Progenitor cell of endocrine pancreas (in vitro differentiated cells): ENCODE data around the gene CMTM2. TPM values are rescaled to one million over a fixed set of nuclear protein-coding genes. Genes with fewer than 3 reads are reported as not detected.

Source experiments
- DNase-seq: peaks from one replicate; pipeline ENCODE4 v3.0.0; 2021; ENCODE audit warnings: low spot score; ENCODE audit not compliant: unreplicated experiment
- H3K27ac Mint-ChIP-seq: 2 replicates; pipeline ENCODE4 v1.8.0; 2021; ENCODE audit warnings: mild to moderate bottlenecking, moderate library complexity, mixed read lengths
- H3K27me3 Mint-ChIP-seq: 2 replicates; pipeline ENCODE4 v1.8.0; 2021; ENCODE audit warnings: mixed read lengths
- H3K36me3 Mint-ChIP-seq: 2 replicates; pipeline ENCODE4 v1.8.0; 2022; ENCODE audit warnings: mixed read lengths; ENCODE audit not compliant: insufficient read depth
- H3K4me1 Mint-ChIP-seq: 2 replicates; pipeline ENCODE4 v1.8.0; 2021; ENCODE audit warnings: low read depth, mixed read lengths
- H3K4me3 Mint-ChIP-seq: 2 replicates; pipeline ENCODE4 v1.8.0; 2021; ENCODE audit warnings: low read depth, mild to moderate bottlenecking, moderate library complexity, mixed read lengths
- H3K9me3 Mint-ChIP-seq: 2 replicates; pipeline ENCODE4 v1.8.0; 2021; ENCODE audit warnings: low read depth, mixed read lengths
- CTCF ChIP-seq: fragments of 200-600 bp; sonication (generic); IDR thresholded peaks from one replicate; pipeline ENCODE4 v1.5.0; 2021; ENCODE audit warnings: antibody characterized with exemption, mild to moderate bottlenecking; ENCODE audit not compliant: unreplicated experiment
- long read RNA-seq: library from polyadenylated mRNA; unstranded; transcript quantifications from one replicate; pipeline ENCODE4 v2.0.0, GENCODE V29; 2020
- total RNA-seq: library from RNA; stranded (reverse); gene quantifications from 2 replicates; pipeline ENCODE4 v1.2.1, GENCODE V29; 2021

Gene CMTM2, protein sequence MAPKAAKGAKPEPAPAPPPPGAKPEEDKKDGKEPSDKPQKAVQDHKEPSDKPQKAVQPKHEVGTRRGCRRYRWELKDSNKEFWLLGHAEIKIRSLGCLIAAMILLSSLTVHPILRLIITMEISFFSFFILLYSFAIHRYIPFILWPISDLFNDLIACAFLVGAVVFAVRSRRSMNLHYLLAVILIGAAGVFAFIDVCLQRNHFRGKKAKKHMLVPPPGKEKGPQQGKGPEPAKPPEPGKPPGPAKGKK
- 0.58 TPM in 1 of 2 replicates, not detected in the other for total RNA-seq
- long read RNA-seq = 0 reads

- no peak within 1 kb of the TSS for H3K4me3 Mint-ChIP-seq
- no peak for DNase-seq
- TF ChIP-seq CTCF = no peak
- H3K9me3 Mint-ChIP-seq = no peaks in the 10 kb centered on the region
- H3K27me3 Mint-ChIP-seq = peaks cover 39% of the 10 kb centered on the region
- no peak within 1 kb of the TSS for H3K27ac Mint-ChIP-seq
- H3K36me3 Mint-ChIP-seq = no peaks in the 10 kb centered on the region
- no peaks in the 10 kb centered on the region for H3K4me1 Mint-ChIP-seq
These were observed at the start of gene CMTM2 for GRCh38 chr16:66578651-66579531. CMTM2 (plus strand) TSS chr16:66579463; CDS start chr16:66579608, 145 bp downstream.

- H3K27me3 Mint-ChIP-seq = no peaks in the 10 kb centered on the region
- no peak for TF ChIP-seq CTCF
- no peak overlapping the region for H3K27ac Mint-ChIP-seq
- peaks cover 16% of the 10 kb centered on the region for H3K36me3 Mint-ChIP-seq
- no peak for DNase-seq
- H3K4me3 Mint-ChIP-seq = no peak overlapping the region
- H3K9me3 Mint-ChIP-seq = no peaks in the 10 kb centered on the region
- H3K4me1 Mint-ChIP-seq = peaks cover 6% of the 10 kb centered on the region
These were observed 49.8 kb upstream of the CMTM2 start for GRCh38 chr16:66529475-66529874.

DNA sequence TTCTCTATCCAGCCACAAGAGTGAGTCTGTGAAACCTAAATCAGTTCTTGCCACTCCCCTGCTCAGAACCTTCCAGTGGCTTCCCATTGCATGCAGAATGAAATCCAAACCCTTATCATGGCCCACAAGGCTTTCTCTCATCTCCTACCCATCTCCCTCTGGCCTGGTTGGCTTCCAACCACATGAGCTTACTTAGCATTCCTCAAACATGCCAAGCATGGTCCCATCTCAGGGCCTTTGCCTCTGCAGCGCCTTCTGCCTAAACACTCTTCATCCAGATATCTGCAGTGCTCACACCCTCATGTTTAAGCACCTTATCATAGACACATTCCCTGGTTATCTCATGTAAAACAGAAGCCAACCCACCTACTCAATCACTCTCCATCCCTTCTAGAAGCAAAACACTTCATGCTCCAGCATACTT is 44.9 kb upstream of the CMTM2 start:
- H3K4me1 Mint-ChIP-seq = peaks cover 5% of the 10 kb centered on the region
- H3K27ac Mint-ChIP-seq = no peak overlapping the region
- H3K27me3 Mint-ChIP-seq = peaks cover 3% of the 10 kb centered on the region
- no peak for DNase-seq
- peaks cover 21% of the 10 kb centered on the region for H3K36me3 Mint-ChIP-seq
- H3K4me3 Mint-ChIP-seq = no peak overlapping the region
- no peak for TF ChIP-seq CTCF
- H3K9me3 Mint-ChIP-seq = no peaks in the 10 kb centered on the region

DNA sequence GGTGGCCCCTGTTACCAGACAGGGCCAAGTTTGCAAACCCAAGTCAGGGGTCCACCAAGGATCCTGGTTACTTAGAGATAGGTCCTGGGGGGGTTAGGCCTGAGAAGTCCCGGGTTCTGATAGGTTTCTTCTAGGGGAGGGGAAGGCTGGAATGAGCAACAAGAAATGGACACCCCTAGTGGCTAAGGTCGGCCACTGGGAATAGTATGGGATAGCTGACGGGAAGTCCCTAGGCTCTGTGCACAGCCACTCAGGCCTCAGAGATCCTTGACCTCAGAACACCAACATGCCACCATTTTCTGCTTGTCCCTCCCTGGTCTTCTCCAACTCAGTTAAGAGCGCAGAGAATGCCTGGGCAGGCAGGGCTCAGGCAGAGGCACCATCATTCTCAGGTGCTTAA is 42.7 kb upstream of the CMTM2 start:
- H3K27me3 Mint-ChIP-seq = peaks cover 3% of the 10 kb centered on the region
- H3K27ac Mint-ChIP-seq = no peak overlapping the region

More for the DNA sequence above, 42.7 kb upstream of the CMTM2 start:
- H3K9me3 Mint-ChIP-seq = no peaks in the 10 kb centered on the region
- H3K36me3 Mint-ChIP-seq = peaks cover 17% of the 10 kb centered on the region
- no peak overlapping the region for H3K4me3 Mint-ChIP-seq
- DNase-seq = no peak
- no peak for TF ChIP-seq CTCF
- H3K4me1 Mint-ChIP-seq = peaks cover 5% of the 10 kb centered on the region
